SK-N-SH treated with all-trans-retinoic acid at 6 μM for 48 hours (cell line): ENCODE measurements around the gene NTNG1.
A peak's percentile ranks its signal among the peaks of the same experiment; 100 is the strongest.

Source experiments
- ATAC-seq: fragments of 200-7000 bp; cut with Tn5 transposase; 3 replicates; pipeline ENCODE4 v1.9.1; 2020; ENCODE audit warnings: mild to moderate bottlenecking, moderate library complexity
- ARNTL ChIP-seq: fragments of 450-650 bp; formaldehyde crosslinking; IDR thresholded peaks from 2 replicates; pipeline ENCODE4 v1.5.0; 2020; ENCODE audit warnings: low read depth, mild to moderate bottlenecking, moderate library complexity, borderline replicate concordance
- BACH2 ChIP-seq: fragments of 250-450 bp; sonication (Bioruptor Pico); IDR thresholded peaks from 2 replicates; pipeline ENCODE4 v1.9.0; 2021; ENCODE audit warnings: mild to moderate bottlenecking, borderline replicate concordance
- ESRRG ChIP-seq: fragments of 250-450 bp; sonication (Bioruptor Pico); IDR thresholded peaks from 2 replicates; pipeline ENCODE4 v1.6.1; 2021; ENCODE audit warnings: mild to moderate bottlenecking
- GLIS3 ChIP-seq: fragments of 250-450 bp; sonication (Bioruptor Pico); IDR thresholded peaks from 2 replicates; pipeline ENCODE4 v1.5.0; 2020; ENCODE audit warnings: mild to moderate bottlenecking, moderate library complexity
- PPARA ChIP-seq: fragments of 250-450 bp; sonication (Bioruptor Pico); IDR thresholded peaks from 2 replicates; pipeline ENCODE4 v1.5.0; 2020; ENCODE audit warnings: mild to moderate bottlenecking, borderline replicate concordance
- RARB ChIP-seq: fragments of 250-450 bp; sonication (Bioruptor Pico); IDR thresholded peaks from 2 replicates; pipeline ENCODE4 v1.8.0; 2021; ENCODE audit warnings: mild to moderate bottlenecking, moderate library complexity
- TOX ChIP-seq: fragments of 250-450 bp; sonication (Bioruptor Pico); IDR thresholded peaks from 2 replicates; pipeline ENCODE4 v1.8.0; 2021; ENCODE audit warnings: mild to moderate bottlenecking, moderate library complexity, borderline replicate concordance
- ZC3H10 ChIP-seq: fragments of 250-450 bp; sonication (Bioruptor Pico); IDR thresholded peaks from 2 replicates; pipeline ENCODE4 v1.5.1; 2021; ENCODE audit warnings: mild to moderate bottlenecking, moderate library complexity
- ZFP30 ChIP-seq: fragments of 450-650 bp; formaldehyde crosslinking; IDR thresholded peaks from 2 replicates; pipeline ENCODE4 v1.5.0; 2022; ENCODE audit warnings: mild to moderate bottlenecking, moderate library complexity
- ZNF8 ChIP-seq: fragments of 450-650 bp; formaldehyde crosslinking; IDR thresholded peaks from 2 replicates; pipeline ENCODE4 v1.5.0; 2020; ENCODE audit warnings: mild to moderate bottlenecking, moderate library complexity
- TF ChIP-seq, protein P1 (sequence below): fragments of 250-450 bp; sonication (Bioruptor Pico); IDR thresholded peaks from 2 replicates; pipeline ENCODE4 v1.5.1; 2021; ENCODE audit warnings: mild to moderate bottlenecking, moderate library complexity
- TF ChIP-seq, protein P2 (sequence below): fragments of 250-450 bp; sonication (Bioruptor Pico); IDR thresholded peaks from 2 replicates; pipeline ENCODE4 v1.8.0; 2020; ENCODE audit warnings: mild to moderate bottlenecking, moderate library complexity, borderline replicate concordance

NTNG1 gene

DNA sequence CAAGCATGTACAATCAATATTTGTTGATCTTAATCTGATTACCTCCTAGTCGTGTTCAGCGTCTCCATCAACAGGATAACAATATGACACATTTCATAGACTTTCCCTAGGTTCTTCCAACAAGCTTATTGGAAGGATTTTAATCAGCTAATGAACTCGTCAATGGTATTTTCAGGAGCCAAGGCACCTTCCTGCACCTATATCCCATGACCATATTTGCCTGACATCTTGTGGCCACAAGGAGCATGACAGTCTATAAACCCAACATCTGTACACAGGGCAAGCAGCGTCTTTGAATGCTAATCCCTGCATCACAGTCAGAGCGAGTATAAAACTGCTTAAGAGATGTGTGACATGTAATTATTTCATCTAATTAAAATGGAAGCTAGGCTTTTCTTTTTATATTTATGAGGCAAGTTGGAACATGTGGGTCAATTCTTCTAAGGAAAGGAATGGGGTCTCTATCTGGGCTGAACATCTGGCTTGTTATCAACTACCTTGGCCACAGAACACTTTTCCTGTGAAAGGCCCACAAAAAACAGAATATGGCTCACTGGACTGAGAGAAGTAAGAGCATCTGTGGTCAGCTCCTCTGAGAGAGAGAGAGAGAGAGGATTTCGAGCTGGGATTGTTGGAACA is 388.8 kb downstream of the NTNG1 start:
- ATAC-seq: peak; percentile 89
- TF ChIP-seq ARNTL: no peak
- no peak for TF ChIP-seq ZC3H10 (CRISPR knock-in tag)

DNA sequence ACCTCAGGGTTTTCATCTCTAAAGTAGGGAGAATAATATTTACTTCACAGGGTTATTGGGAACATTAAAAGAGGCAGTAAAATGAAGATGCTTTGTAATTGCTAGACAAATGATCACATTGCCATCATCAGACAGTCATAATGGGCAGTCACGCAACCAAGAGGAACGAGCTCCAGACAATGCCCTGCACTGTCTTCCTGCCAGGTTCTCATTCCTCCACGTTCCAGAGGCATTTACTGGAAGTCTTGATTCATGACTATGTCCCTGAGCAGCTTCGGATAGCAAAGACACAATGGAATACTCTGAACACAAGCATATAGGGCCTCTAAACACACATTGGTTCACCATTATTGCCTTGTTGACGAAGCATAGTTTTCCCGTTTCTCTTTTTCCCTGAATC is 389.7 kb downstream of the NTNG1 start:
- no peak for ATAC-seq
- TF ChIP-seq ESRRG: no peak
- TF ChIP-seq, all 23 proteins: peak for 0

DNA sequence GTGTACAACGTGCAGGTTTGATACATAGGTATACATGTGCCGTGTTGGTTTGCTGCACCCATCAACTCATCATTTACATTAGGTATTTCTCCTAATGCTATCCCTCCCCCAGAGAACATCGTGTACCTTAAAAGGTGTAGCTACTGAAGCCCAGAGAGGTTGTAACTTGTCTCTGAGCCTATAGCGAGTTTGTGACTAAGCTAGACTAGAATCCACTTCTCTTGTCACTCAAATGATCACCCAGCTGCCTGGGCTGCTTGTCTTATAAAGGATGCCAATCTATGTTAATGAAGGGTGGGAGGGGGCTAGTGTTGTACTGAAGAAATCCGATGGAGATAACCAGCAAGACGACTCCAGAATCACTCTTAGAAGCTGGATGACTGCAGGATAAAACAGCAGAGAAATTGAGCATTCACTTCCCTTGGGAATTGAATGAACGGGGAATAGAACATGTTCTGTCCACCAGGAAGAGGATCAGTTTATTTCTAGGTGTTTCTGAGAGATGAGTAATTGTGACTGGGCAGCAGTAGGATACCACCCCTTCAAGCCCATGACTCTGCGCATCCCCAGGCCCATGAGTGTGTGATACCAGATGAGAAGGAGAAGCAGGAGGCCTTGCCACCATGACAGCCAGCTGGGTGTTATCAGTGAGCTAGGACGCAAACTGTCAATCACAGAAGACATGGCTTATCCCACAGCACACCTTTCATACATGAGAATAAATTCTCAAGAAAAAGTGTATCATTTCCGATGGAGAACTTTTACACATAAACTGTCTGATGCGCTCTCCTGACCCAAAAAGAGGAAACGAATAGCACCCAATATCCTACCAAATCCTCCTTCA is 390.4 kb downstream of the NTNG1 start:
- TF ChIP-seq ZNF8: no peak
- no peak for TF ChIP-seq ZFP30 (CRISPR knock-in tag)
- TF ChIP-seq, all 23 proteins: peak for 0
- ATAC-seq: no peak

DNA sequence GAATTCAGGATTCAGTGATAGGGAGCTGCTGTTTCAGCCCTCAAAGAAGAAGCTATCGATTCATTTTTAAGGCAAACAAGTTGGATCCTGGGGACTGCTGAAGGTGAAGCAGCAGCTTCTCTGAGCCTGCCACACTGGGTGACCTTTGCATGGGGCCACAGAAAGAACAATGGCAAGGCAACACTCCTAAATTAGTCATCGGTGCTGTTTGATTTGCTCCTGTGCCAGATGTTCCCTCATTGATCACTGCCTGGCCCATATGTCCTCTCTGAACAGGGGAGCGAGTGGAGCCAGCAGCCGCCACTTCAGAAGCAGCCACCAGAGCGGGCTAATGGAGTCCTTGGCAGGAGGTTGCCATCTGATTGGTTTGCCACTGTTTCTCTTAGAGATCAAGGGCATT is 391.5 kb downstream of the NTNG1 start:
- no peak for ATAC-seq
- TF ChIP-seq, protein P1, sequence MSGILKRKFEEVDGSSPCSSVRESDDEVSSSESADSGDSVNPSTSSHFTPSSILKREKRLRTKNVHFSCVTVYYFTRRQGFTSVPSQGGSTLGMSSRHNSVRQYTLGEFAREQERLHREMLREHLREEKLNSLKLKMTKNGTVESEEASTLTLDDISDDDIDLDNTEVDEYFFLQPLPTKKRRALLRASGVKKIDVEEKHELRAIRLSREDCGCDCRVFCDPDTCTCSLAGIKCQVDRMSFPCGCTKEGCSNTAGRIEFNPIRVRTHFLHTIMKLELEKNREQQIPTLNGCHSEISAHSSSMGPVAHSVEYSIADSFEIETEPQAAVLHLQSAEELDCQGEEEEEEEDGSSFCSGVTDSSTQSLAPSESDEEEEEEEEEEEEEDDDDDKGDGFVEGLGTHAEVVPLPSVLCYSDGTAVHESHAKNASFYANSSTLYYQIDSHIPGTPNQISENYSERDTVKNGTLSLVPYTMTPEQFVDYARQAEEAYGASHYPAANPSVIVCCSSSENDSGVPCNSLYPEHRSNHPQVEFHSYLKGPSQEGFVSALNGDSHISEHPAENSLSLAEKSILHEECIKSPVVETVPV: no peak
- TF ChIP-seq TOX (CRISPR knock-in tag) (no peak), GLIS3 (CRISPR knock-in tag) (no peak), BACH2 (CRISPR knock-in tag) (no peak), RARB (CRISPR knock-in tag) (no peak), ZFP30 (CRISPR knock-in tag) (no peak), PPARA (CRISPR knock-in tag) (no peak), ARNTL (no peak)
- TF ChIP-seq, protein P2, sequence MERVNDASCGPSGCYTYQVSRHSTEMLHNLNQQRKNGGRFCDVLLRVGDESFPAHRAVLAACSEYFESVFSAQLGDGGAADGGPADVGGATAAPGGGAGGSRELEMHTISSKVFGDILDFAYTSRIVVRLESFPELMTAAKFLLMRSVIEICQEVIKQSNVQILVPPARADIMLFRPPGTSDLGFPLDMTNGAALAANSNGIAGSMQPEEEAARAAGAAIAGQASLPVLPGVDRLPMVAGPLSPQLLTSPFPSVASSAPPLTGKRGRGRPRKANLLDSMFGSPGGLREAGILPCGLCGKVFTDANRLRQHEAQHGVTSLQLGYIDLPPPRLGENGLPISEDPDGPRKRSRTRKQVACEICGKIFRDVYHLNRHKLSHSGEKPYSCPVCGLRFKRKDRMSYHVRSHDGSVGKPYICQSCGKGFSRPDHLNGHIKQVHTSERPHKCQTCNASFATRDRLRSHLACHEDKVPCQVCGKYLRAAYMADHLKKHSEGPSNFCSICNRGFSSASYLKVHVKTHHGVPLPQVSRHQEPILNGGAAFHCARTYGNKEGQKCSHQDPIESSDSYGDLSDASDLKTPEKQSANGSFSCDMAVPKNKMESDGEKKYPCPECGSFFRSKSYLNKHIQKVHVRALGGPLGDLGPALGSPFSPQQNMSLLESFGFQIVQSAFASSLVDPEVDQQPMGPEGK (CRISPR knock-in tag): no peak
